Spleen (tissue), 7 donors: ENCODE results near the gene MARK1.
"Not testable (repeated sequence)": the region's sequence is repeated elsewhere in the genome, so short reads cannot be mapped to it uniquely, and the experiment has no call there.

ENCODE experiments used
- POLR2A ChIP-seq, 3 donors: fragments of 450-650 bp; IDR thresholded peaks; one replicate each; pipeline ENCODE4 v1.5.1; 2017; ENCODE audit warnings: antibody characterized with exemption in 3 of 3, mild to moderate bottlenecking in 1 of 3
- POLR2AphosphoS5 ChIP-seq, 3 donors: sonication (generic); formaldehyde crosslinking; IDR thresholded peaks; one replicate each; pipeline ENCODE4 v1.5.1; 2017; ENCODE audit warnings: antibody characterized with exemption in 3 of 3
- TF ChIP-seq, protein P1 (sequence below), 11 experiments: fragments of 200-600 bp in 7 of 11; fragments of 450-650 bp in 4 of 11; sonication (generic) in 4 of 11; IDR thresholded peaks in 8 of 11; conservative IDR thresholded peaks in 3 of 11; 1 replicate in 7 of 11; 2 replicates in 4 of 11; pipeline versions ENCODE4 v1.4.0 to v1.8.0; 2016 to 2021; ENCODE audit warnings: antibody characterized with exemption in 11 of 11, inconsistent platforms in 4 of 11, mild to moderate bottlenecking in 1 of 11
- donor health status: DM: no; HTN: no; CAD: no; lungs with moderate emphysema.
- donor health status: DM: no; HTN: no; CAD: no.
- donor health status: DM: no; HTN: no; CAD: no.

DNA sequence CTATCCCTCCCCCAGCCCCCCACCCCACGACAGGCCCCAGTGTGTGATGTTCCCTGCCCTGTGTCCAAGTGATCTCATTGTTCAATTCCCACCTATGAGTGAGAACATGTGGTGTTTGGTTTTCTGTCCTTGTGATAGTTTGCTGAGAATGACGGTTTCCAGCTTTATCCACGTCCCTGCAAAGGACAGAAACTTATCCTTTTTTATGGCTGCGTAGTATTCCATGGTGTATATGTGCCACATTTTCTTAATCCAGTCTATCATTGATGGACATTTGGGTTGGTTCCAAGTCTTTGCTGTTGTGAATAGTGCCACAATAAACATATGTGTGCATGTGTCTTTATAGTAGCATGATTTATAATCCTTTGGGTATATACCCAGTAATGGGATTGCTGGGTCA, 77.7 kb downstream of the MARK1 start:
- TF ChIP-seq, protein P1, sequence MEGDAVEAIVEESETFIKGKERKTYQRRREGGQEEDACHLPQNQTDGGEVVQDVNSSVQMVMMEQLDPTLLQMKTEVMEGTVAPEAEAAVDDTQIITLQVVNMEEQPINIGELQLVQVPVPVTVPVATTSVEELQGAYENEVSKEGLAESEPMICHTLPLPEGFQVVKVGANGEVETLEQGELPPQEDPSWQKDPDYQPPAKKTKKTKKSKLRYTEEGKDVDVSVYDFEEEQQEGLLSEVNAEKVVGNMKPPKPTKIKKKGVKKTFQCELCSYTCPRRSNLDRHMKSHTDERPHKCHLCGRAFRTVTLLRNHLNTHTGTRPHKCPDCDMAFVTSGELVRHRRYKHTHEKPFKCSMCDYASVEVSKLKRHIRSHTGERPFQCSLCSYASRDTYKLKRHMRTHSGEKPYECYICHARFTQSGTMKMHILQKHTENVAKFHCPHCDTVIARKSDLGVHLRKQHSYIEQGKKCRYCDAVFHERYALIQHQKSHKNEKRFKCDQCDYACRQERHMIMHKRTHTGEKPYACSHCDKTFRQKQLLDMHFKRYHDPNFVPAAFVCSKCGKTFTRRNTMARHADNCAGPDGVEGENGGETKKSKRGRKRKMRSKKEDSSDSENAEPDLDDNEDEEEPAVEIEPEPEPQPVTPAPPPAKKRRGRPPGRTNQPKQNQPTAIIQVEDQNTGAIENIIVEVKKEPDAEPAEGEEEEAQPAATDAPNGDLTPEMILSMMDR (IDR thresholded peaks at IDR 0.05 in 8 of 11, conservative IDR thresholded peaks at IDR 0.05 in 3 of 11), result not testable (repeated sequence)
- not testable (repeated sequence) for TF ChIP-seq POLR2AphosphoS5, POLR2A (IDR thresholded peaks at IDR 0.05)
